NK-92 (cell line): Measurements from ENCODE around the gene SAV1.
"Not testable (repeated sequence)": the region's sequence is repeated elsewhere in the genome, so short reads cannot be mapped to it uniquely, and the experiment has no call there.

Experiments
- DNase-seq: peaks from one replicate; lab custom pipeline; 2025; ENCODE audit not compliant: unreplicated experiment; lab: John Stamatoyannopoulos, UW

The SAV1 gene

GRCh38 chr14:50667996-50668825 lies at the start of gene SAV1:
Gene SAV1 (minus strand): TSS chr14:50668306. CDS start chr14:50667967, 339 bp downstream.
- no peak for DNase-seq

GRCh38 chr14:50717811-50718210 lies 49.7 kb upstream of the SAV1 start:
- no peak for DNase-seq

- DNase-seq = no peak
Measured at GRCh38 chr14:50714450-50715073, 46.5 kb upstream of the SAV1 start.

GRCh38 chr14:50711043-50711442 lies 42.9 kb upstream of the SAV1 start:
- no peak for DNase-seq

- no peak for DNase-seq
Measured at GRCh38 chr14:50705026-50705593, 37.0 kb upstream of the SAV1 start.

GRCh38 chr14:50704454-50705010 lies 36.4 kb upstream of the SAV1 start:
- DNase-seq = no peak

GRCh38 chr14:50697659-50698290 lies 29.7 kb upstream of the SAV1 start:
- no peak for DNase-seq

GRCh38 chr14:50694260-50694659 lies 26.2 kb upstream of the SAV1 start:
- not testable (repeated sequence) for DNase-seq

- DNase-seq = no peak
Measured at GRCh38 chr14:50688875-50689274, 20.8 kb upstream of the SAV1 start.

- no peak for DNase-seq
Measured at GRCh38 chr14:50679674-50680073, 11.6 kb upstream of the SAV1 start.

- no peak for DNase-seq
Measured at GRCh38 chr14:50678163-50678562, 10.1 kb upstream of the SAV1 start.

- no peak for DNase-seq
Measured at GRCh38 chr14:50677527-50678063, 9.5 kb upstream of the SAV1 start.

GRCh38 chr14:50676814-50677516 lies 8.9 kb upstream of the SAV1 start:
- DNase-seq = no peak

GRCh38 chr14:50675597-50675996 lies 7.5 kb upstream of the SAV1 start:
- no peak for DNase-seq

- DNase-seq = no peak
Measured at GRCh38 chr14:50670866-50671256, 2.8 kb upstream of the SAV1 start.

GRCh38 chr14:50670196-50670865 lies 2.2 kb upstream of the SAV1 start:
- no peak for DNase-seq

- no peak for DNase-seq
Measured at GRCh38 chr14:50669441-50669986, 1.4 kb upstream of the SAV1 start.

- DNase-seq = no peak
Measured at GRCh38 chr14:50668826-50669143, 679 bp upstream of the SAV1 start.

- DNase-seq = no peak
Measured at GRCh38 chr14:50667684-50667995, 466 bp downstream of the SAV1 start.
